T-helper 1 cell treated with Interleukin-12 subunit alpha and Interleukin-12 subunit beta and Interleukin-4 antibody, amounts not matched to agents 30 ng/mL and 1 ng/mL, for 36 hours (primary cell): ENCODE results near the gene SUN1. TPM values are rescaled to one million over a fixed set of nuclear protein-coding genes. Genes with fewer than 3 reads are reported as not detected.

Experiments used
- intact Hi-C: fragments of 100-400 bp; cut with micrococcal nuclease; formaldehyde crosslinking; loops from one replicate; pipeline ENCODE4 v1.15.1; 2024
- total RNA-seq: library from RNA; stranded (reverse); gene quantifications from 2 replicates; pipeline ENCODE4 v1.2.3, GENCODE V29; 2022

The SUN1 gene
- total RNA-seq, 1 donor from 2014 or later = 47.5 TPM

DNA sequence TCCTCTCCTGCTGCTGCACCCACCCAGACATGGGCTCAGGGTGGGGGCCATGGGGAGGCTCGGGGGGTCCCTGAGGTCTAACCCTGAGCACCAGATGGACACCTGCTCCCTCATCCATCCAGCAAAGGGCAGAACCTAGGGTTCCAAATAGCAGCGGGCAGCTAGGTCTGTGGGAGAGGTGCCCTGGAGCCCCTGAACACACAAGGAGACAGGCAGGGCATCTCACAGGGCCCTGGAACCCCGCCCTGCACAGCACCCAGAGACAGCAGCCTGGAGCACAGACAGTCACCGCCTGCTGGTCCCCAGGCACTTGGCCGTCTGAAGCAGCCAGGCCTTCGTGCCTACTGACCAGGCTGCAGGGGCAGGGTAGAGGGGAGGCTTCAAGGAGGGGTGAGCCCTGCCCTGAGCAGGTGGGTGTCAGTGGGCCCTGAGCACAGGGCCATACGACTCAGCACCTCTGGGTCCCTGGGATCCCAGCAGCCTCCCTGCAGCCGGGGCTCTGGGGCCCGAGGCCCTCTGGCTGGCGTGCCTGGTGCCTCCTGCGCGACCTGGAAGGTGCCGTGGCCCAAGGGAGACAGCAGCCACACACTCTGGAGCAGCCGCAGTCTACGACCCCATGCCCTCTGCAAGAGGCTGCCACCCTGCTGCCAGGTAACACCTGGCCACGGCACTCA lies 82.4 kb downstream of the SUN1 start:
- intact Hi-C loops = no loop called here

DNA sequence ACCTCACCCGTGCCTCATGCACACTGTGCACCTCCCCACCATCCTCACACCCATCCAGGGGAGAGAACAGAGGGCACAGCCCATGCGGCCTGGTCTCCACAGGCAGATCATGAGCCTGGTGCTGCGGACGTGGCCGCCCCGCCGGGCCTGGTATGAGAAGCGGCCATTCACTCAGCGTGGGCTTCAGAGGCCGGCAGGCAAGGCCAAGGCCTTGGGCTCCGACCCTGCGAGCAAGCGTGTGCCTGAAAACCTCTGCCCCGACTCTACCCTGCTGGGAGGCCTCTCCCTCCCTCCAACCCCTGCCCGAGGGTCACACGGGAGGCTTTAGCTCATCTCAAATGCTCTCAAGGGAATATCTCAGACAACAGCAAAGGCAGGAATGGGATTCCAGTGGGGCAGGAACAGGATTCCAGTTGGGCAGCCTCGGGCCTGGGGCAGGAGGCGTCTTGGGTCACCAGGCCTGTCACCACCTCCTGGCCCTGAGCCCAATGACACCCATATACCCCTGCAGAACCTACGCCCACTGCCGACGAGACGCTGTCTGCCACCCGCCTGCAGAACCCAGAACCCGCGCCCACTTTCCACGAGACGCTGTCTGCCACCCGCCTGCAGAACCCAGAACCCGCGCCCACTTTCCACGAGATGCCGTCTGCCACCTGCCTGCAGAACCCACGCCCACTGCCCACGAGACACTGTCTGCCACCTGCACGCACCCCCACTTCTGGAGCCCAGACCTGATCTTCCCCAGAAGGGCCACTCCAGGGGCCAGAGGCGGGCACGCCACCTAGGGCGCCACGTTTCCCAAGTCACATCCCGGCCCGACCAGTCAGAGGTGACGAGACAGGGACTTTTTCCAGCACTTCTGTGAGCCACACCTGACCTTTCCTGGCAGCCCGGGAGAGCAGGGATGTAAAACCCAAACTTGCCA lies 83.3 kb downstream of the SUN1 start:
- intact Hi-C loops = no loop called here

- intact Hi-C loops = no loop called here
Observed at GRCh38 chr7:916291-916941, 84.1 kb downstream of the SUN1 start.

- intact Hi-C loops = no loop called here
Observed at GRCh38 chr7:917255-918117, 85.2 kb downstream of the SUN1 start.

GRCh38 chr7:918118-918425 lies 85.8 kb downstream of the SUN1 start:
- intact Hi-C loops = no loop called here

GRCh38 chr7:918441-919113 lies 86.3 kb downstream of the SUN1 start:
- intact Hi-C loops = no loop called here

GRCh38 chr7:919114-919442 lies 86.8 kb downstream of the SUN1 start:
- intact Hi-C loops = no loop called here

- intact Hi-C loops = loop anchor here (5.0 kb wide), 1 partner anchor 122 kb away; the partner anchor contains the start of gene GPR146
Observed at GRCh38 chr7:919924-920341, 87.7 kb downstream of the SUN1 start.

- intact Hi-C loops = loop anchor here (5.0 kb wide), 1 partner anchor 122 kb away; the partner anchor contains the start of gene GPR146
Observed at GRCh38 chr7:920351-921070, 88.2 kb downstream of the SUN1 start.

GRCh38 chr7:921071-921461 lies 88.8 kb downstream of the SUN1 start:
- intact Hi-C loops = loop anchor here (5.0 kb wide), 1 partner anchor 121 kb away; the partner anchor contains the start of gene GPR146

DNA sequence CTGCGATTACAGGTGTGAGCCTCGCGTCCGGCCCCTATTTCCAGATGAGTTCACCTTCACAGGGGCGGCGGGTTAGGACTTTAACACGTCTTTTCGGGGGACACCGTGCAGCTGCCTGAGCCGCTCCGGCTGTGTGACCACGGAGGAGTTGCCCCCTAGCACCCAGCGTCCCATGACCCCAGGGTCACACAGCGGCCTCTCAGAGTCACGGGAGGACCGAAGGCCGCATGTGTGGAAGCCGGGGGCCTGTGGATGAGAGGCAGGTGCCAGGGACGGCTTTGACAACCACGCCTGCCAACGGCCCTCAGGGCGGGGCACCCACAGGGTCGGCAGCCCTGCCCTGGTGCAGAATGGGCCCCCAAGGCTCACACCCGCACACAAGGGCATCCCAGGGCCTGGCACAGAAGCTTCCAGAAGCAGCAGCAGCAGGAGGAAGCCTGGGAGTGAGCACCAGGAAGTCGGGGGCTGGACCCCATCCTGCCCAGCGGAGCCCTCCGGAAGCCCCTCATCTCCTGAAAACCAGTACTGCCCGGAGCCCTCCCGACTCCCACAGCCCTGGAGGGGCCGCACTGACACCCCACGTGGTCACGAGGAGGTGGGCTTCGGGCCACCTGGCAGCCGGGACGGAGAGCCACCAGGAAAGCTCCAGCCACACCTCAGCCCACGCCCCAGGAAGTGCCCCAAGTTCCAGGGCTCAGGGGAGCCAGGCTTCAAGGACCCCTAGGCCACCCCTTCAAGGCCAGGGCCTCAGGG lies 89.5 kb downstream of the SUN1 start:
- intact Hi-C loops = loop anchor here (2.0 to 5.0 kb wide), 5 partner anchors 15 to 121 kb away; partner anchors contain the start of genes ADAP1 and GPR146

GRCh38 chr7:922334-923107 lies 90.2 kb downstream of the SUN1 start:
- intact Hi-C loops = loop anchor here (1.0 to 5.0 kb wide), 9 partner anchors 14 to 318 kb away; partner anchors contain the start of genes ADAP1, COX19, GET4 and GPR146

- intact Hi-C loops = loop anchor here (1.0 to 5.0 kb wide), 9 partner anchors 13 to 319 kb away; partner anchors contain the start of genes ADAP1, COX19, GET4 and GPR146
Observed at GRCh38 chr7:923108-924041, 91.1 kb downstream of the SUN1 start.

GRCh38 chr7:924042-924441 lies 91.8 kb downstream of the SUN1 start:
- intact Hi-C loops = loop anchor here (5.0 kb wide), 1 partner anchor 118 kb away; the partner anchor contains the start of gene GPR146
